H1 (cell line): Measurements from ENCODE around the gene UBE2F. TPM values are rescaled to one million over a fixed set of nuclear protein-coding genes. Genes with fewer than 3 reads are reported as not detected.

ENCODE experiments used
- CTCF ChIA-PET: fragments of 300-600 bp; sonication (Branson Sonifier 250); formaldehyde crosslinking; loops from one replicate; lab custom pipeline; 2021; ENCODE audit not compliant: partially characterized antibody; lab: Charles Lee
- POLR2A ChIA-PET: fragments of 300-600 bp; sonication (Branson Sonifier 250); formaldehyde crosslinking; loops from one replicate; lab custom pipeline; 2021; ENCODE audit warnings: inconsistent platforms; ENCODE audit not compliant: partially characterized antibody; lab: Charles Lee
- DNase-seq, 2 experiments: peaks; one replicate each; pipeline versions ENCODE4 v3.0.0 to v3.0.0-alpha.2; 2010 to 2022; ENCODE audit warnings: low spot score in 2 of 2, low read depth in 1 of 2, mixed read lengths in 1 of 2
- FAIRE-seq: peaks from 2 replicates; lab custom pipeline; 2011; peaks lifted over from hg19 to GRCh38; lab: Jason Lieb, UNC
- H2AFZ ChIP-seq: 2 replicates; pipeline ENCODE4 v1.8.1; 2012; ENCODE audit warnings: low read length, inconsistent platforms
- H2AK5ac ChIP-seq: 2 replicates; pipeline ENCODE4 v1.6.1; 2013; ENCODE audit warnings: low read depth, low read length
- H2BK120ac ChIP-seq: replicated peaks from 2 replicates; pipeline ENCODE3; 2013; ENCODE audit warnings: low read depth, low read length, inconsistent platforms
- H2BK12ac ChIP-seq: 2 replicates; pipeline ENCODE4 v1.6.1; 2013; ENCODE audit warnings: low read depth, low read length
- H2BK15ac ChIP-seq: 2 replicates; pipeline ENCODE4 v1.6.1; 2013; ENCODE audit warnings: low read length
- H2BK20ac ChIP-seq: 2 replicates; pipeline ENCODE4 v1.6.1; 2013; ENCODE audit warnings: low read length
- H2BK5ac ChIP-seq: 2 replicates; pipeline ENCODE4 v1.6.1; 2013; ENCODE audit warnings: low read depth, low read length
- H3K14ac ChIP-seq: 2 replicates; pipeline ENCODE4 v1.6.1; 2013; ENCODE audit warnings: inconsistent platforms; ENCODE audit not compliant: insufficient read length
- H3K18ac ChIP-seq: 2 replicates; pipeline ENCODE4 v1.6.1; 2013; ENCODE audit warnings: low read length; ENCODE audit errors: extremely low read depth
- H3K23ac ChIP-seq: 2 replicates; pipeline ENCODE4 v1.6.1; 2013; ENCODE audit warnings: inconsistent platforms; ENCODE audit not compliant: insufficient read length
- H3K23me2 ChIP-seq: 2 replicates; pipeline ENCODE4 v1.6.1; 2013; ENCODE audit warnings: low read depth, low read length
- H3K27ac ChIP-seq: 2 replicates; pipeline ENCODE4 v1.6.1; 2011; ENCODE audit warnings: low read depth, low read length, inconsistent platforms
- H3K27me3 ChIP-seq, 4 experiments: replicated peaks in 1 of 4; 1 replicate in 1 of 4; 2 replicates in 3 of 4; pipeline versions ENCODE4 v1.6.1 to v1.8.1; 2011 to 2013; ENCODE audit warnings: low read length in 3 of 4, mild to moderate bottlenecking in 3 of 4, inconsistent platforms in 2 of 4, mixed read lengths in 2 of 4, moderate library complexity in 1 of 4; ENCODE audit not compliant: control insufficient read depth in 3 of 4, insufficient read depth in 3 of 4; ENCODE audit errors: extremely low read depth in 1 of 4
- H3K36me3 ChIP-seq, 4 experiments: 2 replicates each; pipeline versions ENCODE4 v1.6.1 to v1.8.1; 2011 to 2013; ENCODE audit warnings: mild to moderate bottlenecking in 4 of 4, low read length in 3 of 4, moderate library complexity in 2 of 4, control low read depth in 1 of 4, inconsistent platforms in 1 of 4; ENCODE audit not compliant: insufficient read depth in 4 of 4, control insufficient read depth in 2 of 4
- H3K4ac ChIP-seq: replicated peaks from 2 replicates; pipeline ENCODE3; 2013; ENCODE audit warnings: low read length, low read depth, mixed read lengths, inconsistent platforms; ENCODE audit not compliant: insufficient read length
- H3K4me1 ChIP-seq, 4 experiments: replicated peaks in 1 of 4; 1 replicate in 1 of 4; 2 replicates in 3 of 4; pipeline versions ENCODE4 v1.6.1 to v1.8.1; 2011 to 2013; ENCODE audit warnings: low read length in 3 of 4, inconsistent platforms in 2 of 4, mixed read lengths in 1 of 4; ENCODE audit not compliant: insufficient read depth in 4 of 4, control insufficient read depth in 3 of 4
- H3K4me2 ChIP-seq, 2 experiments: 2 replicates each; pipeline versions ENCODE4 v1.6.1 to v1.8.1; 2011 to 2013; ENCODE audit warnings: low read depth in 2 of 2, low read length in 2 of 2, control low read depth in 1 of 2, inconsistent platforms in 1 of 2, mild to moderate bottlenecking in 1 of 2; ENCODE audit not compliant: insufficient read depth in 1 of 2
- H3K4me3 ChIP-seq, 4 experiments: fragments of 200-600, 300-600 bp in 1 of 4; sonication (generic), shearing (Covaris generic), sonication (Bioruptor Twin) in 1 of 4; 2 replicates each; pipeline versions ENCODE4 v1.5.1 to v1.8.1; 2011 to 2016; ENCODE audit warnings: low read length in 4 of 4, low read depth in 3 of 4, control low read depth in 2 of 4, inconsistent platforms in 2 of 4, mild to moderate bottlenecking in 2 of 4, mixed read lengths in 1 of 4, moderate library complexity in 1 of 4; ENCODE audit not compliant: insufficient read depth in 2 of 4; ENCODE audit errors: extremely low read depth in 1 of 4
- H3K56ac ChIP-seq: replicated peaks from 2 replicates; pipeline ENCODE3; 2013; ENCODE audit warnings: low read depth, mild to moderate bottlenecking, mixed read lengths, low read length, inconsistent platforms; ENCODE audit not compliant: insufficient read length
- H3K79me1 ChIP-seq: 2 replicates; pipeline ENCODE4 v1.6.1; 2013; ENCODE audit warnings: low read depth, low read length, control low read depth
- H3K79me2 ChIP-seq, 2 experiments: 2 replicates each; pipeline versions ENCODE4 v1.6.1 to v1.8.1; 2012 to 2013; ENCODE audit warnings: low read length in 2 of 2, mild to moderate bottlenecking in 2 of 2, inconsistent platforms in 1 of 2; ENCODE audit not compliant: insufficient read depth in 2 of 2, control insufficient read depth in 1 of 2
- H3K9ac ChIP-seq, 4 experiments: replicated peaks in 1 of 4; 1 replicate in 1 of 4; 2 replicates in 3 of 4; pipeline versions ENCODE4 v1.6.1 to v1.8.1; 2011 to 2013; ENCODE audit warnings: low read depth in 3 of 4, low read length in 3 of 4, control low read depth in 2 of 4, mild to moderate bottlenecking in 2 of 4, moderate library complexity in 2 of 4, inconsistent platforms in 1 of 4; ENCODE audit errors: extremely low read depth in 1 of 4
- H3K9me3 ChIP-seq, 2 experiments: 2 replicates each; pipeline versions ENCODE4 v1.6.1 to v1.8.1; 2012 to 2013; ENCODE audit warnings: mild to moderate bottlenecking in 2 of 2, moderate library complexity in 2 of 2, control low read depth in 1 of 2, inconsistent platforms in 1 of 2, low read depth in 1 of 2, low read length in 1 of 2, mixed read lengths in 1 of 2; ENCODE audit not compliant: insufficient read depth in 2 of 2
- H4K20me1 ChIP-seq, 2 experiments: replicated peaks in 1 of 2; 2 replicates each; pipeline versions ENCODE3 to v1.8.1; 2011 to 2013; ENCODE audit warnings: inconsistent platforms in 2 of 2, low read length in 2 of 2, mild to moderate bottlenecking in 1 of 2; ENCODE audit not compliant: insufficient read depth in 2 of 2, control insufficient read depth in 1 of 2
- H4K5ac ChIP-seq: 2 replicates; pipeline ENCODE4 v1.6.1; 2013; ENCODE audit warnings: low read length, low read depth, mixed read lengths, inconsistent platforms; ENCODE audit not compliant: insufficient read length
- H4K8ac ChIP-seq: 2 replicates; pipeline ENCODE4 v1.8.0; 2013; ENCODE audit warnings: mild to moderate bottlenecking, moderate library complexity, low read length, inconsistent platforms; ENCODE audit not compliant: insufficient read depth; ENCODE audit errors: extremely low read depth
- H4K91ac ChIP-seq: replicated peaks from 2 replicates; pipeline ENCODE3; 2013; ENCODE audit warnings: low read length, mixed read lengths, inconsistent platforms; ENCODE audit not compliant: insufficient read length
- CREB1 ChIP-seq: IDR thresholded peaks from 2 replicates; pipeline ENCODE4 v1.6.1; 2012; ENCODE audit warnings: inconsistent platforms
- GABPA ChIP-seq: IDR thresholded peaks from 2 replicates; pipeline ENCODE4 v1.6.1; 2011; ENCODE audit warnings: mild to moderate bottlenecking, low read length, moderate library complexity, borderline replicate concordance; ENCODE audit not compliant: insufficient read depth
- KDM4A ChIP-seq: IDR thresholded peaks from one replicate; pipeline ENCODE4 v1.7.1; 2012; ENCODE audit warnings: low read depth, mild to moderate bottlenecking, moderate library complexity, low read length, inconsistent platforms; ENCODE audit not compliant: severe bottlenecking
- PHF8 ChIP-seq: fragments of 200-600 bp; sonication (generic); conservative IDR thresholded peaks from 2 replicates; pipeline ENCODE4 v1.7.1; 2012; ENCODE audit warnings: low read depth, mild to moderate bottlenecking, inconsistent platforms, low read length, moderate library complexity
- SRF ChIP-seq: IDR thresholded peaks from 2 replicates; pipeline ENCODE4 v1.6.1; 2011; ENCODE audit warnings: mild to moderate bottlenecking, low read depth, low read length, moderate library complexity
- WGBS, 2 experiments: shearing (Covaris generic) in 1 of 2; methylation state at CpG; one replicate each; pipeline versions ENCODE4 v1.1.6 to v1.1.7; 2013 to 2015; ENCODE audit warnings: low lambda C conversion rate in 2 of 2, mixed read lengths in 2 of 2, inconsistent platforms in 1 of 2, low coverage in 1 of 2, missing lambda C conversion rate in 1 of 2; ENCODE audit not compliant: insufficient replicate concordance in 2 of 2, insufficient coverage in 1 of 2, insufficient read length in 1 of 2; ENCODE audit errors: extremely low coverage in 1 of 2, missing lambda C conversion rate in 1 of 2; 5-methylcytosine and 5-hydroxymethylcytosine counted together
- polyA plus RNA-seq, 7 experiments: library from polyadenylated mRNA; depleted of rRNA in 3 of 7; stranded (reverse) in 5 of 7; unstranded in 2 of 7; fragments of >200 nt in 5 of 7; fragments of 200-250 nt in 2 of 7; gene quantifications; 1 replicate in 5 of 7; 2 replicates in 1 of 7; 4 replicates in 1 of 7; pipeline versions ENCODE4 v1.2.1 to v1.2.3, GENCODE V29; 2011 to 2013; ENCODE audit warnings: missing spikeins in 2 of 7, mixed read lengths in 2 of 7
- total RNA-seq: library from RNA; stranded (reverse); fragmentation: NEBNext Ultra II Directional; extraction: Animal tissue kit (Norgen Biotek cat#: 25700); gene quantifications from 2 replicates; pipeline ENCODE4 v1.2.1, GENCODE V29; 2021

Gene UBE2F
- total and polyA plus RNA-seq, 2 of the 8 experiments (the other 6 are each of a cell fraction or from before 2014, with no cell fraction given), result 43.3 to 59.8 TPM

DNA sequence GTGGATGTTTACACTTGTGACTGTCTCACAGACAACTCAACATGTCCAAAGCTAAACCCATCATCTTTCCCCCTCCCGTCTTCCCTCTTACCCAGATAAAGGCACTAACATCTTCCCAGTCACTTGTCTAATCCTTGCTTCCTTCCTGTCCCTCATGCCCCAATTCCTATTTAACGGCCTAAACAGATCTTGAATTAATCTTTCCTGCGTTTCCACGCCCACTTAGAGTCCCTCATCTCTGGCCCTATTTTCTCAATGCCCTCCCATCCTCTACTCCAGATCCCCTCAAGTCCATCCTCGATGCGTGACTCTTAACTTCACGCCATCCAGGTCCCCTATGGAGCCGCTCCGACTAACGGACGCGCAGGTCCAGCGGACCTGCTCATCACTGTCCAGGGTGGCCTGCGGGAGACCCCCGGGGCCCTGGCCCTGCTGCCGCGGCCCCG lies 93.3 kb downstream of the UBE2F start:
- H3K79me1 ChIP-seq, result no peaks in the 10 kb centered on the region
- WGBS, 2 experiments, result 3% methylated on average over 18 of the region's 18 CpGs; no CpG with 5 or more reads in 1 of the 2 experiments
- peak; percentile 22 for TF ChIP-seq KDM4A
- TF ChIP-seq SRF, result no peak
- no peak for TF ChIP-seq GABPA
- TF ChIP-seq PHF8, result no peak
- no peak for TF ChIP-seq CREB1

More for the DNA sequence above, 93.3 kb downstream of the UBE2F start:
- H3K9ac ChIP-seq, result peak overlapping the region; percentile 41 to 73 (median 71)
- peak overlapping the region; percentile 94 for H4K8ac ChIP-seq
- peak overlapping the region; percentile 65 for H3K56ac ChIP-seq
- no peak overlapping the region for H3K14ac ChIP-seq
- H2BK15ac ChIP-seq, result 0 out of 2 replicates have a peak overlapping the region, but pooled peaks have one; percentile 29
- peak overlapping the region; percentile 92 for H3K4ac ChIP-seq
- no peak overlapping the region for H2BK20ac ChIP-seq
- peak overlapping the region; percentile 72 for H4K91ac ChIP-seq
- H3K23ac ChIP-seq, result no peak overlapping the region
- H3K9me3 ChIP-seq, result no peaks in the 10 kb centered on the region
- H2BK12ac ChIP-seq, result no peak overlapping the region
- H3K4me1 ChIP-seq, result peaks cover 0 to 10% (median 3%) of the 10 kb centered on the region in 4 experiments; a peak in 5 of 7 replicates
- H4K5ac ChIP-seq, result no peak overlapping the region
- H2BK120ac ChIP-seq, result no peak overlapping the region
- FAIRE-seq (no peak), DNase-seq (no peak)
- peak overlapping the region; percentile 82 to 92 for H3K4me2 ChIP-seq
- H4K20me1 ChIP-seq, result no peaks in the 10 kb centered on the region
- H3K18ac ChIP-seq, result peak overlapping the region; percentile 38; the same call in 1 of the 2 replicates
- peaks cover 6 to 14% (median 11%) of the 10 kb centered on the region in 4 experiments for H3K36me3 ChIP-seq
- no peaks in the 10 kb centered on the region for H3K27me3 ChIP-seq
- H3K4me3 ChIP-seq, result peak overlapping the region; percentile 69 to 99 (median 82)
- peak overlapping the region; percentile 71; the same call in 1 of the 2 replicates for H2BK5ac ChIP-seq
- ChIA-PET CTCF (interaction anchor here (1.0 kb wide), 1 partner anchor 78 kb away, joined by 3 read pairs; no protein-coding TSS in a partner anchor), POLR2A (interaction anchor here (0.7 to 1.8 kb wide), 11 partner anchors 10 to 186 kb away, joined by 3 to 8 read pairs (median 3); partner anchors contain the start of gene ESPNL)
- peaks cover 2 to 47% of the 10 kb centered on the region in 2 experiments for H3K79me2 ChIP-seq
- peak overlapping the region; percentile 59; the same call in 1 of the 2 replicates for H3K27ac ChIP-seq
- peaks cover 9% of the 10 kb centered on the region for H3K23me2 ChIP-seq
- 0 out of 2 replicates have a peak overlapping the region, but pooled peaks have one; percentile 3 for H2AFZ ChIP-seq
- H2AK5ac ChIP-seq, result no peak overlapping the region
